ENCODE results near the gene PSMD5.

Gene PSMD5

DNA sequence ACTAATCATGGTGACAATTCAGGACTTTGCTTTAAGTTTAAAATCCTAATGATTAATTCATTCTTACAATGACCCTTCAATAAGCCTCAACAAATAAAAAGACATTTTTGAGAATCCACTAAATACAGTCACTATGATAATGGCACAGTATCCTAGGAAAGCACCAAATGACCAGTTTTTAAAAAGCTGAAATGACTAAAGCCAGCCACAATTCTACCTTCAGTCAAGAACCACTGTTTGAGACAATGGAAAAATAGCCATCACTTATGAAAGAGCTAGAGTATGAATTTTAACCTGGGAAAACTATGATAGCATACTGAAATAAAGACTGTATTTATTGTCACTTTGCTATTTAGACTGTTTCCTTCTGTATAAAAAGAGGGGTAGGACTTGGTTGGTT is 63.5 kb downstream of the PSMD5 start:
- TF ChIP-seq, protein P1, sequence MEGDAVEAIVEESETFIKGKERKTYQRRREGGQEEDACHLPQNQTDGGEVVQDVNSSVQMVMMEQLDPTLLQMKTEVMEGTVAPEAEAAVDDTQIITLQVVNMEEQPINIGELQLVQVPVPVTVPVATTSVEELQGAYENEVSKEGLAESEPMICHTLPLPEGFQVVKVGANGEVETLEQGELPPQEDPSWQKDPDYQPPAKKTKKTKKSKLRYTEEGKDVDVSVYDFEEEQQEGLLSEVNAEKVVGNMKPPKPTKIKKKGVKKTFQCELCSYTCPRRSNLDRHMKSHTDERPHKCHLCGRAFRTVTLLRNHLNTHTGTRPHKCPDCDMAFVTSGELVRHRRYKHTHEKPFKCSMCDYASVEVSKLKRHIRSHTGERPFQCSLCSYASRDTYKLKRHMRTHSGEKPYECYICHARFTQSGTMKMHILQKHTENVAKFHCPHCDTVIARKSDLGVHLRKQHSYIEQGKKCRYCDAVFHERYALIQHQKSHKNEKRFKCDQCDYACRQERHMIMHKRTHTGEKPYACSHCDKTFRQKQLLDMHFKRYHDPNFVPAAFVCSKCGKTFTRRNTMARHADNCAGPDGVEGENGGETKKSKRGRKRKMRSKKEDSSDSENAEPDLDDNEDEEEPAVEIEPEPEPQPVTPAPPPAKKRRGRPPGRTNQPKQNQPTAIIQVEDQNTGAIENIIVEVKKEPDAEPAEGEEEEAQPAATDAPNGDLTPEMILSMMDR (IDR thresholded peaks at IDR 0.05; ENCODE audit: low read depth, low read length), result no peak

DNA sequence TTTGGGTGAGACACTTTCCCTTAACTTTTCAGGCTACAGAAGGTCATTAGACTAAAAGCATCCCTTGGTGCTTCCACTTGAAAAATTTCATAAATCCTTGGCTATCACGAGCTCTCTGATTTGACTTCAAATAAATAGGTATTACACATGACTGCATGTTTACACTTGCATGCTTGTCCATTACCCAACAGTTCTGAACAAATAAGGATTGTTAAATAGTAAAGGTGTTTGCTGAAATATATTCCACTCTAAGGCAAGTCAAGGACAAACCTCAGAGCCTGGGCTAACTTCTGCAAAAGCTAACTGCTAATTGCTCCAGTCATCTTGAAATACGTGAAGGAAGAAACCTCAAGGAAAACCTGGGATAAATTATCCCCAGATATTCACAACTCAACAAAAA is 64.0 kb downstream of the PSMD5 start:
- no peak for DNase-seq (ENCODE audit: extremely low read depth, low read depth)
- TF ChIP-seq, protein P1 (IDR thresholded peaks at IDR 0.05; ENCODE audit: low read depth, low read length), result no peak

More for the DNA sequence above, 63.5 kb downstream of the PSMD5 start:
- no peak for DNase-seq (ENCODE audit: extremely low read depth, low read depth)

DNA sequence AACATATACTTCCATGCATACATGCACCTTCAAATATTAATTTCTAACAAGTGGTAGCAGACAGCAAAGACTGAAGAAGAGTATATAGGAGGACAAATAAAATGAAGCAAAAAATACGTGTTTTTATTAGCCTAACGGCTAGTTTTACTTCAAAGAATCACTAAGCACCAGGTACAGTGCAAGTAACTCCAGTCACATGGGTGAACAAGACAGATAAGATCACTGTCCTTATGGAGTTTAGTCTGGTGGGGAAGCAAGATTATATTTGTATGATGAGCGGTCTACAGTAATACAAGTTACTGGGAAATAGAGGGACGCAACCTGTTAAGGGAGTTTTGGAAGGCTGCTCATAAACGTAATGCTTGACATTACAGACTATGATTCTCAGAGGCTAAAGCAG is 65.5 kb downstream of the PSMD5 start:
- no peak for DNase-seq (ENCODE audit: extremely low read depth, low read depth)

DNA sequence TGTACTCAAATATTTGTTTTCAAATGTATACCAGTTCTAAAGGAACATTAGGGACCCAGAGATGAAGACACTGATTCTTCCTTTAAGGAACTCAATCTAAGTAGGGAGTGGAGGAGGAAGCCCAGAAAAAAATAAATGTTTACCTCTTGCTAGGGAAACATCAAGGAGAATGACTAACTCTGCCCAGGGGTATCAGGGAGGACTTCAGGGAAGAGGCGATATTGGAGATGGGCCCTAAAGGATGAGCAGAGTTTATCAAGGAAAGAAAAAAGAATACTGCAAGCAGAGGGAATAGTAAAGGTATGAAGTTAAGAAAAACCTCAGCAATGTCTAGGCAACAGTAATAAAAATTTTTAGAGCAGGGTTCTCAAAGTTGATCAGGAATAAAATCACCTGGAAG is 65.9 kb downstream of the PSMD5 start:
- DNase-seq (ENCODE audit: extremely low read depth, low read depth), result no peak
- TF ChIP-seq, protein P1 (IDR thresholded peaks at IDR 0.05; ENCODE audit: low read depth, low read length), result no peak

More for the DNA sequence above, 65.5 kb downstream of the PSMD5 start:
- TF ChIP-seq, protein P1 (IDR thresholded peaks at IDR 0.05; ENCODE audit: low read depth, low read length), result no peak

DNA sequence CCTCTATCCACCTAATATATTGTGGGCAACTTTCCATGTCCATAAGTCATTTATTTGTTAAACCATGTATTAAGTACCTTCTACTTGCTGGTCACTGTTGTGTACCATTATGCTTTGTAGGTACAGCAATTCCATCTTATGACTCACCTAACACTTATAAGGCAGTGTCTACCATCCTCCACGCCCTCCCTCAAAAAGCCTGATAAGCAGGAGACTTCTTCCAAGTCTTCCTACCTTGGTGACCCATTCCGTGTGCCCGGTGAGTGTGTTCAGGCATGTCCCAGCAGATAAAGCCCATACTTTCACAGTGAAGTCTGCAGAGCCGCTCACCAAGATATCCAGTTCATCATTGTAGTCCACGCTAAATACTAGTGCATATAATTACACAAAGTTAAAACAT is 66.9 kb downstream of the PSMD5 start:
- no peak for DNase-seq (ENCODE audit: extremely low read depth, low read depth)
- TF ChIP-seq, protein P1 (IDR thresholded peaks at IDR 0.05; ENCODE audit: low read depth, low read length), result no peak

DNA sequence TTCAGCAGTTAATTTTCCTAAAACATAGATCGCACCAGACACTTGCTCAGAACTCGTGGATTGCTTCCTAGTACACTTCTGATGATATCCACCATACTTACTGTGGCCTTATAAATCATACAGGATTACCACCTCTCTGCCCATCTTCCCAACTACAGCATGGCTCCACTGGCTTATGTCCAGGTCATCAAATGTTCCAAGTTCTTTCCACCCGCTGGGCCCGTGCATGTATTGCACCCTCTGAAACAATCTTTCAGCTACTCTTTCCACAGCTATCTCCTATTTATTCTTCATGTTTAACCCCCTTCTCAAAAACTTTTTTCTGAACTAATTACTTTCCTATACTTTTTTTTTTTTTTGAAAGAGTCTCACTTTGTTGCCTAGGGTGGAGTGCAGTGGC is 68.0 kb downstream of the PSMD5 start:
- DNase-seq (ENCODE audit: extremely low read depth, low read depth), result no peak
- TF ChIP-seq, protein P1 (IDR thresholded peaks at IDR 0.05; ENCODE audit: low read depth, low read length), result no peak

DNA sequence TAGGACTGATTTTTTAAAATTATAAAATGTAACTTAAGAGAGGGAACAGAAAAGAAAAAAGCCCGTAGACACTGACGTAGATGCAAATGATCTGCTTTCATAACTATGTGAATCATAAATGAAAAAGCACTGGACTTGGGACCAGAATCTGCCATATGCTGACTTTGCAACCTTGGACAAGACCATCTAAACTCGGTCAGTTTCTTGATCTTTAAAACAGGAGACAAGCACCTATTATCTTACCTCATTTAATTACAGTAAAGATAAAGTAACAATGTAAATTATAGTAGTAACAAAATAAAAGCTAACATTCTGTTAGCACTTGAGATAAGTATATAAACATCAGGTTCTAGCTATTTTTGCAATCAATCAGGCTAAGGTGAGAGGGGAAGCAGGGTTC is 69.5 kb downstream of the PSMD5 start:
- DNase-seq (ENCODE audit: extremely low read depth, low read depth), result no peak
- TF ChIP-seq, protein P1 (IDR thresholded peaks at IDR 0.05; ENCODE audit: low read depth, low read length), result no peak

All from AG09319 (cell line).